Smooth muscle cell of bladder (primary cell): ENCODE measurements around the gene MLN. TPM values are rescaled to one million over a fixed set of nuclear protein-coding genes. Genes with fewer than 3 reads are reported as not detected.

Experiments used
- total RNA-seq: library from RNA; depleted of rRNA; stranded (reverse); fragments of >200 nt; gene quantifications from 2 replicates; pipeline ENCODE4 v1.2.3, GENCODE V29; 2014

Gene MLN
- total RNA-seq, result not detected in 2 replicates

GRCh38 chr6:33803571-33804053, at the start of gene MLN:
Gene MLN (minus strand): TSS chr6:33804003. CDS start chr6:33801163, 2,840 bp downstream.

DNA sequence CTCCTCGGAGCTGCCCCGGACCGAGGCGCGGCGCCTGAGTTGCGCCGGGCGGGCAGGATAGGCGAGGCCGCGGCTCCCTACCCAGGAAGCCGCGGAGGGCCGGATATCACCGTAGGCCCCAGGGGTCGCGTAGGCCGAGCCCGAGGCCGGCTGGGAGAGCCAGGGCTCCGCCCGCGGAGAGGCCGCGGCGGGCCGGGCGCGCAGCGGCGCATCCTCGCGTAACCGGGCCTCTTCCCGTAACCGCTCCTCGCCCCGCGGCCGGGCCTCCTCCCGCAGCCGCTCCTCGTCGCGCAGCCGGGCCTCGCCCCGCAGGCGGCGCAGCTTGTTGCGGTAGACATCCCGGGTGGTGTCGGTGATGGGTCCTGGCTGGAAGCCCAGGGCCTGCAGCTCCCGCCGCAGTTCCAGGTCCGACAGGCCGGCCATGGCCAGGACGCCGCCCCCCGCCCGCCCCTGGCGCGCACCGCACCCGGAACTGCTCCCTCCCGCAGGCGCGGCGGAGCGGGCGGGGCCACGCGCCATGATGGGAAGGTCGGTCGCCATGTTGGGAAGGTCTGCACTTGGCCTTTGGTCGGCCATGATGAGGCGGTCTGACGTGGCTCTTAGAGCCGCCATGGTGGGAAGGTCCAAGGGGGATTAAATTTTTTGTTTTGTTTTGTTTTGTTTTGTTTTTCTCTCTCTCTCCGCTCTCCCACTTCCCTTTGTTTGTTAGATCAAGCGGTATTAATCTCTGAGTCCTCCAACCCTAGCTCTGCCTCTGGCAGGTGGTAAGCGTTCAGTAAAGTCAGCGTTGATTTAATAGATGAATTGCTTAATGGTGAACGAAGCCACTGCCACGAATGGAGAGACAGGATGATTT, 14.9 kb downstream of the MLN start, which contains the start of gene LEMD2:
Gene LEMD2 (minus strand): TSS at position 437 of the 856 bp plus-strand sequence. CDS start 14 bp downstream, at position 423.

DNA sequence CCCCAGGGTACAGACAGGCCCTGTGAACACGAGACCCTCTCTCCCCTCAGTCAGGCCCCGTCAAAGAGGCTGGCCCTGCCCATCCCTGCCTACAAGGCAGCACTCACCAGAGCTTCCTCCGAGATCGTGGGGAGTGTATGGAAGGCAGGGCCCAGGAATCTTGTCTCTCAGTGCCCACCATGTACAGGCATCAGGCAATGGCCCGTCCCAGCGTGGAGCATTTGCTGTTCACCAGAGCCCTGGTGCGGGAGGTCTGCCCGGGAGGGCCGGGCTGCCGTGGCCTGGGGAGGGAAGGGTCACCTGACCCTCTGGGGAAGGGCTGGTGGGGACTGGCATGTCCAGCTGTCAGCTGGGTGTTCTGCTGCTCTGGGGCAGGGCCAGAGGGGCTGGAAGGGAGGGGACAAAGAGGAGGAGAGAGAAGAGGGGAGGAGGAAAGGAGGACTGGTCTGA, 57.1 kb downstream of the MLN start, which contains the start of gene IP6K3:
Gene IP6K3 (minus strand): TSS at position 255 of the 450 bp plus-strand sequence. CDS start 11,429 bp downstream, outside the sequence.

Other genes with a start within 250 kb of the MLN start
- gene BAK1, start 223.7 kb downstream of the MLN start, total RNA-seq, result 9.4 and 11.1 TPM in 2 replicates
- 10.5 and 15.5 TPM in 2 replicates for gene ITPR3, start 182.7 kb downstream of the MLN start, total RNA-seq
- gene UQCC2, start 92.3 kb downstream of the MLN start, total RNA-seq, result 29.7 and 30.2 TPM in 2 replicates
- gene IP6K3, start 57.1 kb downstream of the MLN start, total RNA-seq, result 0.14 and 0.18 TPM in 2 replicates
- 32.6 and 33.7 TPM in 2 replicates for gene LEMD2, start 14.9 kb downstream of the MLN start, total RNA-seq